HG03378 (cell line): ENCODE results near the gene HERC4.
"Not testable (repeated sequence)": the region's sequence is repeated elsewhere in the genome, so short reads cannot be mapped to it uniquely, and the experiment has no call there.

Experiments used
- ATAC-seq: cut with Tn5 transposase; IDR thresholded peaks from one replicate; pipeline ENCODE4 v1.9.1; 2021; ENCODE audit warnings: mild to moderate bottlenecking, moderate library complexity; ENCODE audit not compliant: unreplicated experiment

The HERC4 gene

GRCh38 chr10:68049289-68050078, 25.6 kb downstream of the HERC4 start:
- ATAC-seq: no peak

- ATAC-seq: no peak
Observed at GRCh38 chr10:68047554-68048327, 27.3 kb downstream of the HERC4 start.

GRCh38 chr10:68047122-68047521, 28.0 kb downstream of the HERC4 start:
- ATAC-seq: no peak

- ATAC-seq: no peak
Observed at GRCh38 chr10:68046642-68047041, 28.4 kb downstream of the HERC4 start.

- no peak for ATAC-seq
Observed at GRCh38 chr10:68043030-68043429, 32.1 kb downstream of the HERC4 start.

- ATAC-seq: no peak
Observed at GRCh38 chr10:68032113-68032512, 43.0 kb downstream of the HERC4 start.

- ATAC-seq: no peak
Observed at GRCh38 chr10:68027429-68027828, 47.7 kb downstream of the HERC4 start.

- ATAC-seq: no peak
Observed at GRCh38 chr10:68023292-68023691, 51.8 kb downstream of the HERC4 start.

- ATAC-seq: not testable (repeated sequence)
Observed at GRCh38 chr10:68022324-68022723, 52.8 kb downstream of the HERC4 start.

- ATAC-seq: not testable (repeated sequence)
Observed at GRCh38 chr10:68016519-68016918, 58.6 kb downstream of the HERC4 start.

- ATAC-seq: no peak
Observed at GRCh38 chr10:68010426-68010940, 64.6 kb downstream of the HERC4 start.

- ATAC-seq: no peak
Observed at GRCh38 chr10:68007356-68007755, 67.7 kb downstream of the HERC4 start.

- no peak for ATAC-seq
Observed at GRCh38 chr10:68001539-68001938, 73.5 kb downstream of the HERC4 start.

- no peak for ATAC-seq
Observed at GRCh38 chr10:68001000-68001399, 74.1 kb downstream of the HERC4 start.

- no peak for ATAC-seq
Observed at GRCh38 chr10:67990093-67990492, 85.0 kb downstream of the HERC4 start.

GRCh38 chr10:67988606-67989005, 86.5 kb downstream of the HERC4 start:
- ATAC-seq: no peak

- not testable (repeated sequence) for ATAC-seq
Observed at GRCh38 chr10:67982603-67983002, 92.5 kb downstream of the HERC4 start.

GRCh38 chr10:67978749-67979148, 96.3 kb downstream of the HERC4 start:
- ATAC-seq: no peak

GRCh38 chr10:67977251-67977650, 97.8 kb downstream of the HERC4 start:
- no peak for ATAC-seq

GRCh38 chr10:67976292-67977245, 98.5 kb downstream of the HERC4 start:
- ATAC-seq: no peak

- no peak for ATAC-seq
Observed at GRCh38 chr10:67975871-67976270, 99.2 kb downstream of the HERC4 start.
